HEK293T (cell line): Measurements from ENCODE around the gene ANTXR1.

ENCODE experiments used
- CTCF ChIA-PET: fragments of 350-600 bp; formaldehyde crosslinking; extraction: SDS; loops from one replicate; lab custom pipeline; 2021; ENCODE audit warnings: antibody characterized with exemption, inconsistent platforms; lab: Yijun Ruan, JAX
- POLR2A ChIA-PET: fragments of 350-600 bp; formaldehyde crosslinking; extraction: SDS; loops from one replicate; lab custom pipeline; 2020; ENCODE audit warnings: antibody characterized with exemption, inconsistent platforms; lab: Yijun Ruan, JAX
- DNase-seq: peaks from one replicate; pipeline ENCODE4 v3.0.0; 2012; ENCODE audit warnings: mixed read lengths; ENCODE audit errors: extremely low spot score
- ARNT ChIP-seq: fragments of 450-650 bp; IDR thresholded peaks from 2 replicates; pipeline ENCODE4 v1.6.1; 2017; ENCODE audit warnings: mild to moderate bottlenecking
- BHLHE40 ChIP-seq: fragments of 450-650 bp; IDR thresholded peaks from 2 replicates; pipeline ENCODE4 v1.6.1; 2016; ENCODE audit warnings: mild to moderate bottlenecking, moderate library complexity, borderline replicate concordance
- CTBP1 ChIP-seq: fragments of 450-650 bp; IDR thresholded peaks from 2 replicates; pipeline ENCODE4 v1.6.1; 2016; ENCODE audit warnings: borderline replicate concordance
- ELF4 ChIP-seq: fragments of 450-650 bp; IDR thresholded peaks from 2 replicates; pipeline ENCODE4 v1.6.1; 2017; ENCODE audit warnings: antibody characterized with exemption
- FOXA1 ChIP-seq: fragments of 450-650 bp; IDR thresholded peaks from 2 replicates; pipeline ENCODE4 v1.6.1; 2016; ENCODE audit warnings: mild to moderate bottlenecking
- FOXK2 ChIP-seq: fragments of 450-650 bp; IDR thresholded peaks from 2 replicates; pipeline ENCODE4 v1.6.1; 2016; ENCODE audit warnings: mild to moderate bottlenecking
- FOXM1 ChIP-seq: fragments of 450-650 bp; IDR thresholded peaks from 2 replicates; pipeline ENCODE4 v1.6.1; 2017; ENCODE audit warnings: mild to moderate bottlenecking, borderline replicate concordance
- HDGF ChIP-seq: fragments of 450-650 bp; IDR thresholded peaks from 2 replicates; pipeline ENCODE4 v1.6.1; 2017; ENCODE audit warnings: antibody characterized with exemption, borderline replicate concordance
- L3MBTL2 ChIP-seq: fragments of 450-650 bp; conservative IDR thresholded peaks from 2 replicates; pipeline ENCODE4 v1.6.1; 2016; ENCODE audit warnings: mild to moderate bottlenecking
- NFRKB ChIP-seq: fragments of 450-650 bp; IDR thresholded peaks from 2 replicates; pipeline ENCODE4 v1.6.1; 2016; ENCODE audit warnings: mild to moderate bottlenecking, moderate library complexity
- PKNOX1 ChIP-seq: fragments of 450-650 bp; IDR thresholded peaks from 2 replicates; pipeline ENCODE4 v1.6.1; 2016
- SP1 ChIP-seq: fragments of 450-650 bp; IDR thresholded peaks from 2 replicates; pipeline ENCODE4 v1.6.1; 2017
- SUZ12 ChIP-seq: fragments of 450-650 bp; IDR thresholded peaks from 2 replicates; pipeline ENCODE4 v1.6.1; 2016; ENCODE audit warnings: mild to moderate bottlenecking
- TARDBP ChIP-seq: fragments of 450-650 bp; IDR thresholded peaks from 2 replicates; pipeline ENCODE4 v1.6.1; 2016
- ZNF384 ChIP-seq: fragments of 450-650 bp; IDR thresholded peaks from 2 replicates; pipeline ENCODE4 v1.6.1; 2016

The ANTXR1 gene

GRCh38 chr2:69185807-69186206, 172.8 kb downstream of the ANTXR1 start:
- CTCF ChIA-PET: no interaction called here

GRCh38 chr2:69186614-69187013, 173.6 kb downstream of the ANTXR1 start:
- CTCF ChIA-PET: no interaction called here
- POLR2A ChIA-PET: no interaction called here
- TF ChIP-seq CTBP1 (no peak), FOXM1 (no peak), TARDBP (no peak), HDGF (no peak), ARNT (no peak), L3MBTL2 (no peak), FOXA1 (no peak), FOXK2 (no peak), PKNOX1 (no peak), NFRKB (no peak), SUZ12 (no peak), ZNF384 (no peak)
- no peak for DNase-seq

More at GRCh38 chr2:69185807-69186206, 172.8 kb downstream of the ANTXR1 start:
- peak; percentile 13 for DNase-seq
- POLR2A ChIA-PET: no interaction called here
- no peak for TF ChIP-seq CTBP1
- TF ChIP-seq PKNOX1: peak; percentile 20; the same call in 1 of the 2 replicates
- no peak for TF ChIP-seq ARNT

- no peak for DNase-seq
- POLR2A ChIA-PET: no interaction called here
- TF ChIP-seq FOXA1 (no peak), SUZ12 (no peak), FOXM1 (no peak), ZNF384 (no peak), ELF4 (no peak), FOXK2 (no peak), TARDBP (no peak), SP1 (no peak)
- CTCF ChIA-PET: no interaction called here
Measured at GRCh38 chr2:69188182-69188900, 175.4 kb downstream of the ANTXR1 start.

GRCh38 chr2:69190743-69191404, 177.9 kb downstream of the ANTXR1 start:
- no peak for TF ChIP-seq SP1
- no peak for TF ChIP-seq ARNT
- no peak for TF ChIP-seq PKNOX1
- TF ChIP-seq BHLHE40: no peak
- TF ChIP-seq FOXA1: no peak
- no peak for TF ChIP-seq TARDBP
- ChIA-PET CTCF (no interaction called here), POLR2A (no interaction called here)
- no peak for DNase-seq

DNA sequence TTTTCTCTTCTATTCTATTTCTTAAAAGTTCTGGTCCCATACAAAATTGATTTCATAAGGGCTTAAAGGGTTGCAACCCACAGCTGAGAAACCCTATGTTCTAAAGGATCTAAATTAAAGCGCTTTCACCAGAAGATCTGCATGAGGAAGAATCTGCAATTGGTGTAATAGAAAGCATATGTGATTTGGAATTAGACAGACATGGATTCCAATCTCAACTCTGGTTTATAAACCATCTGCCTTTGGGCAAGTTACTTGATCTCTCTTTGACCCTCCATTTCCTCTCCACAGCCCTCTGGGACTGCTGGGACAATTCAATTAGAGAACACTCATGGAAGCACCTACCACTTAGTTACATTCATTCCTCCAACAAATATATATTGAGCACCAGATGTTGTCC, 178.7 kb downstream of the ANTXR1 start:
- TF ChIP-seq SUZ12: no peak
- TF ChIP-seq ELF4: no peak
- TF ChIP-seq FOXK2: no peak
- no peak for TF ChIP-seq SP1
- no peak for TF ChIP-seq ZNF384
- TF ChIP-seq CTBP1: no peak
- TF ChIP-seq PKNOX1: no peak
- TF ChIP-seq HDGF: no peak
- TF ChIP-seq FOXM1: no peak
- POLR2A ChIA-PET: no interaction called here
- no peak for DNase-seq
- CTCF ChIA-PET: no interaction called here

DNA sequence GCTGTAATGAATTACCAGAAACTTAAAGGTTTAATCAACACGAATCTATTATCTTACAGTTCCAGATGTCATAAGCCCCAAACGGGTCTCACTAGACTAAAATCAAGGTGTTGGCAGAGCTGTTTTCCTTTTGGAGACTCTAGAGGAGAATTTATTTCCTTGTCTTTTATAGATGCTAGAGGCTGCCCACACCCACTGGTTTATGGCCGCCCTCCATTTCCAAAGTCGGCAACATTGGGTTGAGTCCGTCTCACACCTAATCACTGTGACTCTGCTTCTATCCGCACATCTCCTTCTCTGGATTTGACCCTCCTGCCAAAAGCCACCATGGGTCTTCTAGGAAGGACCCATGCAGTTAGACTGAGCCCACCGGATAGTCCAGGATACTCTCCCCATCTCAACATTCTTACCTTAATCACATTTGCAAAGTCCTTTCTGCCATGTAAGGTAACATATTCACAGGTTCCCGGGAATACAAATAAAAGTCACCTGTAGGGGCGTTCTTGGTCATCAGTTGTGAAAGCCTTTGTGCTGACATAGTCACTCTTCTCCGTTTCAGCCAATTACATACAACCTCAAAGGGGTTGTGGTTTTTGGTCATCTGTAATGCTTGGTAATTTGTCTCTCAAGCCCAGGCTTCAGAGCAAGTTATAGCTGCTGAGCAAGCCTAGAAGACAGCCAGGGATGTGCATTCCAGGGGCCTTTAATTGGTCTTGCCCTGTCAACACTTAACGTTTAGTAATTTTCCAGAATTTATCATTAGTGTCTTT, 179.4 kb downstream of the ANTXR1 start:
- TF ChIP-seq ELF4: no peak
- TF ChIP-seq ARNT: no peak
- TF ChIP-seq FOXM1: no peak
- no peak for TF ChIP-seq FOXA1
- no peak for TF ChIP-seq BHLHE40
- no peak for TF ChIP-seq TARDBP
- no peak for TF ChIP-seq HDGF
- TF ChIP-seq ZNF384: no peak
- POLR2A ChIA-PET: no interaction called here
- no peak for DNase-seq
- CTCF ChIA-PET: no interaction called here
